Dermis microvascular lymphatic vessel endothelial cell (primary cell): Measurements from ENCODE around the gene HOXB6. TPM values are rescaled to one million over a fixed set of nuclear protein-coding genes. Genes with fewer than 3 reads are reported as not detected.

Experiments used
- DNase-seq, 2 donors: peaks; one replicate each; pipeline versions ENCODE4 v3.0.0 to v3.0.0-alpha.2; 2010; ENCODE audit warnings: low read depth in 2 of 2
- total RNA-seq: library from RNA; depleted of rRNA; stranded (reverse); fragments of >200 nt; gene quantifications from 2 replicates; pipeline ENCODE4 v1.2.1, GENCODE V29; 2014

Gene HOXB6
- total RNA-seq: 3.3 and 3.9 TPM in 2 replicates

GRCh38 chr17:48604770-48605329 is at the start of gene HOXB6:
HOXB6 (minus strand) TSS chr17:48604986; CDS start chr17:48598150, 6,836 bp downstream.
- peak in 1 of 2 donors; percentile 76 for DNase-seq

- no peak for DNase-seq
Measured at GRCh38 chr17:48649741-48650140, 45.0 kb upstream of the HOXB6 start.

GRCh38 chr17:48647963-48648245 is 43.1 kb upstream of the HOXB6 start:
- DNase-seq: no peak

GRCh38 chr17:48647103-48647962 is 42.5 kb upstream of the HOXB6 start:
- no peak for DNase-seq

GRCh38 chr17:48646183-48647102 is 41.7 kb upstream of the HOXB6 start:
- no peak for DNase-seq

- no peak for DNase-seq
Measured at GRCh38 chr17:48645639-48646182, 40.9 kb upstream of the HOXB6 start.

- DNase-seq: no peak
Measured at GRCh38 chr17:48644910-48645557, 40.2 kb upstream of the HOXB6 start.

- no peak for DNase-seq
Measured at GRCh38 chr17:48644159-48644558, 39.4 kb upstream of the HOXB6 start.

- no peak for DNase-seq
Measured at GRCh38 chr17:48643697-48644012, 38.9 kb upstream of the HOXB6 start.

- no peak for DNase-seq
Measured at GRCh38 chr17:48642843-48643696, 38.3 kb upstream of the HOXB6 start.

- DNase-seq: no peak
Measured at GRCh38 chr17:48642059-48642842, 37.5 kb upstream of the HOXB6 start.

GRCh38 chr17:48641541-48642058 is 36.8 kb upstream of the HOXB6 start:
- DNase-seq: no peak

GRCh38 chr17:48640858-48641180 is 36.0 kb upstream of the HOXB6 start:
- DNase-seq: no peak

GRCh38 chr17:48639982-48640857 is 35.4 kb upstream of the HOXB6 start:
- DNase-seq: no peak

- DNase-seq: no peak
Measured at GRCh38 chr17:48639136-48639535, 34.4 kb upstream of the HOXB6 start.

GRCh38 chr17:48637323-48638260 is 32.8 kb upstream of the HOXB6 start:
- DNase-seq: no peak

GRCh38 chr17:48636177-48637018 is 31.6 kb upstream of the HOXB6 start:
- DNase-seq: peak; percentile 73 to 91
